MM.1S (cell line): ENCODE data around the gene CCDC146.

Source experiments
- DNase-seq: peaks from one replicate; pipeline ENCODE4 v3.0.0-alpha.2; 2015
- H2AFZ ChIP-seq: fragments of 300-600 bp; sonication (generic); 2 replicates; pipeline ENCODE4 v1.6.0; 2016; ENCODE audit warnings: antibody characterized with exemption, low read length
- H3F3A ChIP-seq: fragments of 300-600 bp; sonication (generic); 2 replicates; pipeline ENCODE4 v1.6.1; 2016; ENCODE audit warnings: mild to moderate bottlenecking, antibody characterized with exemption, low read length, moderate library complexity, mixed read lengths; ENCODE audit not compliant: insufficient read depth
- H3K27ac ChIP-seq: fragments of 300-600 bp; sonication (generic); 2 replicates; pipeline ENCODE4 v1.5.1; 2016; ENCODE audit warnings: mild to moderate bottlenecking, low read length
- H3K27me3 ChIP-seq: fragments of 300-600 bp; sonication (generic); replicated peaks from 2 replicates; pipeline ENCODE4 v1.6.0; 2016; ENCODE audit warnings: low read length; ENCODE audit not compliant: insufficient read depth
- H3K36me3 ChIP-seq: fragments of 300-600 bp; sonication (generic); replicated peaks from 2 replicates; pipeline ENCODE4 v1.6.1; 2016; ENCODE audit warnings: mild to moderate bottlenecking, low read length, mixed read lengths; ENCODE audit not compliant: insufficient read depth
- H3K4me1 ChIP-seq: fragments of 300-600 bp; sonication (generic); 2 replicates; pipeline ENCODE4 v1.6.1; 2016; ENCODE audit warnings: low read length, mixed read lengths
- H3K4me2 ChIP-seq: fragments of 300-600 bp; sonication (generic); 2 replicates; pipeline ENCODE4 v1.6.0; 2016; ENCODE audit warnings: low read depth, low read length
- H3K4me3 ChIP-seq: fragments of 300-600 bp; sonication (generic); 2 replicates; pipeline ENCODE4 v1.5.1; 2016; ENCODE audit warnings: low read length, mixed read lengths
- H3K79me2 ChIP-seq: fragments of 300-600 bp; sonication (generic); 2 replicates; pipeline ENCODE4 v1.6.1; 2016; ENCODE audit warnings: mixed run types, low read length, mixed read lengths
- H3K9ac ChIP-seq: fragments of 300-600 bp; sonication (generic); 2 replicates; pipeline ENCODE4 v1.6.1; 2016; ENCODE audit warnings: low read length, mixed read lengths
- H3K9me2 ChIP-seq: fragments of 300-600 bp; sonication (generic); replicated peaks from 2 replicates; pipeline ENCODE4 v1.6.1; 2016; ENCODE audit warnings: mild to moderate bottlenecking, low read length, mixed read lengths; ENCODE audit not compliant: insufficient read depth
- H3K9me3 ChIP-seq: fragments of 300-600 bp; sonication (generic); replicated peaks from 2 replicates; pipeline ENCODE4 v1.6.1; 2016; ENCODE audit warnings: mild to moderate bottlenecking, low read length, mixed read lengths; ENCODE audit not compliant: insufficient read depth
- H4K20me1 ChIP-seq: fragments of 300-600 bp; sonication (generic); 2 replicates; pipeline ENCODE4 v1.6.1; 2016; ENCODE audit warnings: mild to moderate bottlenecking, low read length, moderate library complexity, mixed read lengths; ENCODE audit not compliant: insufficient read depth
- CTCF ChIP-seq: fragments of 300-600 bp; sonication (generic); IDR thresholded peaks from 2 replicates; pipeline ENCODE4 v1.5.1; 2016; ENCODE audit warnings: antibody characterized with exemption, low read length, mixed read lengths
- EZH2 ChIP-seq: fragments of 300-600 bp; sonication (generic); optimal IDR thresholded peaks from 2 replicates; pipeline ENCODE3; 2017; ENCODE audit warnings: low read depth, mild to moderate bottlenecking, antibody characterized with exemption, low read length, mixed read lengths
- EZH2phosphoT487 ChIP-seq: fragments of 300-600 bp; sonication (generic); IDR thresholded peaks from 2 replicates; pipeline ENCODE4 v1.6.1; 2018; ENCODE audit warnings: antibody characterized with exemption, low read length

Gene CCDC146

GRCh38 chr7:77258014-77258413 lies 135.6 kb downstream of the CCDC146 start:
- no peaks in the 10 kb centered on the region for H3K9me3 ChIP-seq
- peaks cover 9% of the 10 kb centered on the region; the same call in 1 of the 2 replicates for H3K4me1 ChIP-seq
- H4K20me1 ChIP-seq, result no peaks in the 10 kb centered on the region
- H3K9ac ChIP-seq, result no peak overlapping the region
- no peaks in the 10 kb centered on the region for H3K9me2 ChIP-seq
- H3K79me2 ChIP-seq, result no peaks in the 10 kb centered on the region
- no peaks in the 10 kb centered on the region for H3K27me3 ChIP-seq
- no peak overlapping the region for H3K4me3 ChIP-seq
- H3F3A ChIP-seq, result no peaks in the 10 kb centered on the region
- TF ChIP-seq CTCF (no peak), EZH2phosphoT487 (no peak), EZH2 (no peak)
- no peak overlapping the region for H3K4me2 ChIP-seq
- no peaks in the 10 kb centered on the region for H3K36me3 ChIP-seq
- no peak for DNase-seq
- no peak overlapping the region for H2AFZ ChIP-seq
- H3K27ac ChIP-seq, result no peak overlapping the region

- H3K36me3 ChIP-seq, result no peaks in the 10 kb centered on the region
- H3K27ac ChIP-seq, result no peak overlapping the region
- H3K9ac ChIP-seq, result no peak overlapping the region
- H3K9me2 ChIP-seq, result no peaks in the 10 kb centered on the region
- no peaks in the 10 kb centered on the region for H3K9me3 ChIP-seq
- no peaks in the 10 kb centered on the region for H3K27me3 ChIP-seq
- H3F3A ChIP-seq, result no peaks in the 10 kb centered on the region
- H2AFZ ChIP-seq, result no peak overlapping the region
- TF ChIP-seq EZH2phosphoT487, result no peak
- TF ChIP-seq EZH2, result no peak
- TF ChIP-seq CTCF, result no peak
- no peaks in the 10 kb centered on the region for H4K20me1 ChIP-seq
- H3K79me2 ChIP-seq, result no peaks in the 10 kb centered on the region
- H3K4me1 ChIP-seq, result peaks cover 4% of the 10 kb centered on the region; the same call in 1 of the 2 replicates
- H3K4me2 ChIP-seq, result no peak overlapping the region
- H3K4me3 ChIP-seq, result no peak overlapping the region
- no peak for DNase-seq
These were observed 136.2 kb downstream of the CCDC146 start for GRCh38 chr7:77258593-77258992.

GRCh38 chr7:77262316-77262715 lies 139.9 kb downstream of the CCDC146 start:
- no peaks in the 10 kb centered on the region for H3K9me3 ChIP-seq
- H3K36me3 ChIP-seq, result no peaks in the 10 kb centered on the region
- no peaks in the 10 kb centered on the region for H3K79me2 ChIP-seq
- no peak overlapping the region for H2AFZ ChIP-seq
- no peaks in the 10 kb centered on the region for H3K27me3 ChIP-seq
- no peak overlapping the region for H3K4me3 ChIP-seq
- no peak overlapping the region for H3K27ac ChIP-seq
- H4K20me1 ChIP-seq, result no peaks in the 10 kb centered on the region
- H3K4me2 ChIP-seq, result no peak overlapping the region
- no peaks in the 10 kb centered on the region; the same call in 1 of the 2 replicates for H3F3A ChIP-seq
- no peak for DNase-seq
- H3K9ac ChIP-seq, result no peak overlapping the region
- peaks cover 17% of the 10 kb centered on the region for H3K4me1 ChIP-seq
- no peaks in the 10 kb centered on the region for H3K9me2 ChIP-seq
- TF ChIP-seq EZH2phosphoT487, result no peak
- TF ChIP-seq CTCF, result no peak
- no peak for TF ChIP-seq EZH2
